Activated T-helper 1 cell treated with anti-CD3 and anti-CD28 coated beads, Interleukin-12 subunit alpha, Interleukin-12 subunit beta, Interleukin-2, Interleukin-4 antibody, amounts not matched to agents 30 ng/mL and 10 ng/mL and 1 ng/mL, durations not matched to agents 14 hours and 24 hours and 36 hours (primary cell): ENCODE results near the gene GPR180. TPM values are rescaled to one million over a fixed set of nuclear protein-coding genes. Genes with fewer than 3 reads are reported as not detected.

ENCODE experiments used
- DNase-seq: peaks from one replicate; pipeline ENCODE4 v3.0.0; 2021; ENCODE audit warnings: low spot score
- H3K27ac Mint-ChIP-seq: one replicate; pipeline ENCODE4 v1.8.0; 2021; ENCODE audit warnings: mild to moderate bottlenecking, mixed read lengths
- H3K27me3 Mint-ChIP-seq: one replicate; pipeline ENCODE4 v1.8.0; 2022; ENCODE audit warnings: mild to moderate bottlenecking, moderate library complexity, mixed read lengths; ENCODE audit not compliant: insufficient read depth
- H3K36me3 Mint-ChIP-seq: one replicate; pipeline ENCODE4 v1.8.0; 2021; ENCODE audit warnings: low read depth, mixed read lengths
- H3K4me1 Mint-ChIP-seq: one replicate; pipeline ENCODE4 v1.8.0; 2021; ENCODE audit warnings: low read depth, mixed read lengths
- H3K4me3 Mint-ChIP-seq: one replicate; pipeline ENCODE4 v1.8.0; 2021; ENCODE audit warnings: mild to moderate bottlenecking, moderate library complexity, mixed read lengths
- H3K9me3 Mint-ChIP-seq: one replicate; pipeline ENCODE4 v1.8.0; 2021; ENCODE audit warnings: mixed read lengths
- intact Hi-C: fragments of 100-400 bp; cut with micrococcal nuclease; formaldehyde crosslinking; loops from one replicate; pipeline ENCODE4 v1.15.1; 2024
- total RNA-seq: library from RNA; stranded (reverse); gene quantifications from 2 replicates; pipeline ENCODE4 v1.2.3, GENCODE V29; 2022

GPR180 gene
- total RNA-seq, 1 donor from 2014 or later = 9.6 TPM

DNA sequence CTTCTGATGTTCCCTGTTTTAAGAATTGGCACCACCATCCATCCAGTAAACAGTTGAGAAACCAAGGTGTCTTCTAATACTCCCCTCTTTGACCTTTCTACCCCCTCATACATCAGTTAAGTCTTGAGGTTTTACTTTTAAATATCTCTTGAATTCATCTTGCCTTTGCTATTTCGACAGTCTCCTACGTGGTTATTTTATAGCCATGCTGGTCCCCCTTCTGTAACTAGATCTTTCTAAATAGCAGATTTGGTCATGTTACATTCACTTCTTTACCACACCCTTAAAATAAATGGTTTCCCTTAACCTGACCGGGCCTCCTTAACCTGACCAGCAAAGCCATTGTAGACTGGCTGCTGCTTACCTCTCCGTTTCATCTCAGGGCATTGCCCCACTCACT lies 5.4 kb downstream of the GPR180 start:
- Mint-ChIP-seq H3K36me3 (peaks cover 32% of the 10 kb centered on the region), H3K27me3 (no peaks in the 10 kb centered on the region), H3K27ac (no peak overlapping the region), H3K4me3 (no peak overlapping the region), H3K9me3 (no peaks in the 10 kb centered on the region), H3K4me1 (peaks cover 29% of the 10 kb centered on the region)
- DNase-seq = no peak
- intact Hi-C loops = no loop called here

DNA sequence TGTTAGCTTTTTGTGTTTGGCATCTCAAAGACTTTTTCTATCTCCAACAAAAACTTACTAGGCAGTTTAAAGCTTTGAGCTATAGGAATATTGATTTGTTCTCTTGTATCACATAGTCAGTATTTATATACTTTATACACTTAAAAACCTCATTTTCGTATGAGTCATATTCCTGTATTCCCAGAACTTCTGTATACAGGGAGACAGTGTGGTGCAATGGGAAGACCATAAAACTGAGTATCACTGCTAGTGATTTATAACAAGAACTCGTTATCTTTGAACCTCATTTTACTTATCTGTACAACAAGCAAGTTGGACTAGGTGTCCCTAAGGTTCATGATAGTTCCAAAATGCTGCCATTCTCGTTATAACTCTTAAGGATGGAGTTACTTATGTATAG lies 6.3 kb downstream of the GPR180 start:
- Mint-ChIP-seq H3K4me3 (no peak overlapping the region), H3K27ac (no peak overlapping the region), H3K9me3 (no peaks in the 10 kb centered on the region), H3K4me1 (peaks cover 24% of the 10 kb centered on the region), H3K36me3 (peaks cover 33% of the 10 kb centered on the region), H3K27me3 (no peaks in the 10 kb centered on the region)
- no peak for DNase-seq
- intact Hi-C loops = no loop called here

DNA sequence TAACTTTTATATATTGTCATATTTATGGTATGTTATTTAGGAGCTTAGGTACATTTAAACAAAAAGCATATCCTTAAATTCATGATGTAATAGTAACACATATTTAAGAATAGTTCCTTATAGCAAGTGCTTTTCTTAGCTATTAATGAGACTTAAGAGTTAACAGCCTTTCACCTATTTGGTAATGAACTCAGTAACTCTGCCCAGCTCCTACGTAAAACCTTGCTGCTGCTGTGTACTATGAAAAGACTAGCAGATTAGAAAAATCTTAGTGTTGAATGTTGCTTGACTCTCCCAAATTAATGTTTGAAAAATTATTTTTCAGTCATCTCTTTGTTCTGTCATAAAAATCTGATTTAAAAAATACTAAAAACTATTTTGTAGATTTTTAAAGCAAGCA lies 6.9 kb downstream of the GPR180 start:
- DNase-seq = no peak
- Mint-ChIP-seq H3K27me3 (no peaks in the 10 kb centered on the region), H3K9me3 (no peaks in the 10 kb centered on the region), H3K4me1 (peaks cover 20% of the 10 kb centered on the region), H3K36me3 (peaks cover 36% of the 10 kb centered on the region), H3K27ac (no peak overlapping the region), H3K4me3 (no peak overlapping the region)
- intact Hi-C loops = no loop called here

DNA sequence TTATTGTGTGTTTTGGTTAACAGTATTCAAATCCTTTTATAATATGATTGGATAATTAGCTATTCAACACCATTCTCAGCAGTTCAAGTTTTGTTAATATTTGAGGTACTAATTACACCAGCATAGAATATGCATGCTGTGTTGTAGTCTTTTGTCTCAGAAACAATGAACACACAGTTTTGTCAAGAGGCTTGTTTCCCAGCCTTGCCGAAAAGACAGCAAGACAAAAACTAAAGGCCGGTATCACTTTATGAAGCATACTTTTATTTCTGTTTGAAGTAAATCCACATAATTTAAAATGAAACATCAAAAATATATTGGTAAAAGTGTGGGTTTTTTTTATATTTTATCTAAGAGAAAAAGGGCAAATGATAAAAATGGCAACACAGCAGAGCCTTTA lies 7.5 kb downstream of the GPR180 start:
- DNase-seq = no peak
- Mint-ChIP-seq H3K4me3 (no peak overlapping the region), H3K4me1 (peaks cover 23% of the 10 kb centered on the region), H3K27ac (no peak overlapping the region), H3K9me3 (no peaks in the 10 kb centered on the region), H3K36me3 (peaks cover 37% of the 10 kb centered on the region), H3K27me3 (no peaks in the 10 kb centered on the region)
- intact Hi-C loops = no loop called here

DNA sequence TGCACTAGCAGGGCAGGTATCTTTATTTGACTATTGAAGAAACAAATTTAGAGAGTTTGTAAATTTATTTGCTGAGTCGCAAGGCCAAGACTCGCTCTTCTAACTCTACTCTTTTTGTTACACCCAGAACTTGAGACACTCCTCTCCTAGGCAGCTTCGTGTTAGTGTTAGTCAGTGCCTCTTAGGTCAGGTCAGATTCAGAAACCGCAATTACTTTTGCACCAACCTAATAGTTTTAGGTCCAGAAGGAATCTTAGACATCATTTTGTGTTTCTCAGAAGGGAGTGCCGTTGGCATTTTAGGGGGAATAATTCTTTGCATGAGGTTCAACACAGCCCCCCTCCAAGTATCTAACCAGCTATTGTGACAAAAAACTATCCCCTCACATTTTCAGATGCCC lies 8.8 kb downstream of the GPR180 start:
- H3K9me3 Mint-ChIP-seq = no peaks in the 10 kb centered on the region
- H3K27ac Mint-ChIP-seq = no peak overlapping the region
- intact Hi-C loops = no loop called here
- H3K4me1 Mint-ChIP-seq = peaks cover 30% of the 10 kb centered on the region
- H3K36me3 Mint-ChIP-seq = peaks cover 42% of the 10 kb centered on the region
- no peak overlapping the region for H3K4me3 Mint-ChIP-seq
- no peaks in the 10 kb centered on the region for H3K27me3 Mint-ChIP-seq
- DNase-seq = no peak

DNA sequence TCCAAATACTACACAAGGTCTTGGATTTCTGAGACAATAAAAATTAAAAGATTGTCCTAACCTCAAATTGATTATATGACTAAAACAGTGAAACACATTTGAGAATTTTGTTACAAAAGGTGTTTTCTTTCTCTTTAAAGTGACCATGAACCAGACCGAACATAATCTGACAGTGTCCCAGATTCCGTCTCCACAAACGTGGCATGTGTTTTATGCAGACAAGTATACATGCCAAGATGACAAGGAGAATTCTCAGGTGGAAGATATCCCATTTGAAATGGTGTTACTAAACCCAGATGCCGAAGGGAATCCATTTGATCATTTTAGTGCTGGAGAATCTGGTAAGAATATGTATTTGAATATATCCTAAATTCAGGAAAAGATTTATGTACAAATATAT lies 10.4 kb downstream of the GPR180 start:
- Mint-ChIP-seq H3K4me1 (peaks cover 31% of the 10 kb centered on the region), H3K36me3 (peaks cover 36% of the 10 kb centered on the region), H3K27ac (no peak overlapping the region), H3K27me3 (no peaks in the 10 kb centered on the region), H3K4me3 (no peak overlapping the region), H3K9me3 (no peaks in the 10 kb centered on the region)
- DNase-seq = no peak
- intact Hi-C loops = no loop called here

DNA sequence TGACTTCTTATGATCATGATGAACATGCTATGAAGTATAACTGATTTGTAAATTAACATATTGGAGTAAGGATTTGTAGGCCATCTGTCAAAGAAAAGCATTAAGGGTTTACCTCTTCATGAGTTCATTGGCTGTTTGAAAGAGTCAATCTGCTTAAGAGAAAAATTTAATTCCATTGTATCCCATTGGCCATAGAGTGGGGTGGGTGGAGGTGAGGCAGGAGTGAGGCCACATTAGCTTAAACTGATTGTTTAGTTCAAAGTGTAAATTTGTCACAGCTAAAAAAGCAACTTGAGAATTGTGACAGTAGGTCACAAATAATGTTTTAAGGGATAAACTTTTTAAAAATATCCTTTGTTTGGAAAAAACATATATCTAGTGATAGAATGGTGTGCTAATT lies 11.4 kb downstream of the GPR180 start:
- Mint-ChIP-seq H3K4me1 (peaks cover 27% of the 10 kb centered on the region), H3K9me3 (no peaks in the 10 kb centered on the region), H3K27ac (no peak overlapping the region), H3K27me3 (no peaks in the 10 kb centered on the region), H3K36me3 (peaks cover 28% of the 10 kb centered on the region), H3K4me3 (no peak overlapping the region)
- DNase-seq = no peak
- intact Hi-C loops = no loop called here

DNA sequence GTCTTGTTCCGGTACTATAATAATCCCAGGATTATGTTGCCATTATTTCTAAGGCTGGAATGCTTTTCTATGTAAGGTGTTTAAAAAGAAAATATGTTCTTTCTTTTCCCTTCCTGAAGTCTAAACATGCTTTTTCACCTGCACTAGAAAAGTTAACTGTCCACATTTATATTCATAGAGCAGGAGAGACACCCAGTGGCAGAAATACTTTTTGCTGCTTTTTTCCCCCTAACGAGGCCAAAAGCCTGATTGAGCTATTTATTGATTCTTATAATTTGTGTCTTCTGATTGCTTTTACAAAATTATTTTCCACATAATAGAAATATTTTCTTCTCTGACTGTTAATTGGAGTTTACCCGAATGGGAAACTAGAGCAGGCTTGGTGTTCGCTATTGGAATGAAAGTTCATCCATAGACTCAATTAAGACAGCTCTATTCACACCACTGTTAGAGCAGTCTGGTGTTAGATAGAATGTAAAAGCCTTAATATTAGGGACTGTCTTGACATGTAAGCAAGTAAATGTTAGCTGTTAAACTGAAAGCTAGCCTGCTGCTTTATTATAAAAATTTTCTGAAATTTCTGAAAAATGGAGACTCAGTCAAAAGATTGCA lies 15.8 kb downstream of the GPR180 start:
- DNase-seq = no peak
- H3K4me3 Mint-ChIP-seq = no peak overlapping the region
- intact Hi-C loops = loop anchor here (1.0 to 2.0 kb wide), 3 partner anchors 15 to 255 kb away; no protein-coding TSS in a partner anchor
- H3K27me3 Mint-ChIP-seq = no peaks in the 10 kb centered on the region
- peaks cover 18% of the 10 kb centered on the region for H3K36me3 Mint-ChIP-seq
- H3K27ac Mint-ChIP-seq = no peak overlapping the region
- no peaks in the 10 kb centered on the region for H3K9me3 Mint-ChIP-seq
- peaks cover 30% of the 10 kb centered on the region for H3K4me1 Mint-ChIP-seq

DNA sequence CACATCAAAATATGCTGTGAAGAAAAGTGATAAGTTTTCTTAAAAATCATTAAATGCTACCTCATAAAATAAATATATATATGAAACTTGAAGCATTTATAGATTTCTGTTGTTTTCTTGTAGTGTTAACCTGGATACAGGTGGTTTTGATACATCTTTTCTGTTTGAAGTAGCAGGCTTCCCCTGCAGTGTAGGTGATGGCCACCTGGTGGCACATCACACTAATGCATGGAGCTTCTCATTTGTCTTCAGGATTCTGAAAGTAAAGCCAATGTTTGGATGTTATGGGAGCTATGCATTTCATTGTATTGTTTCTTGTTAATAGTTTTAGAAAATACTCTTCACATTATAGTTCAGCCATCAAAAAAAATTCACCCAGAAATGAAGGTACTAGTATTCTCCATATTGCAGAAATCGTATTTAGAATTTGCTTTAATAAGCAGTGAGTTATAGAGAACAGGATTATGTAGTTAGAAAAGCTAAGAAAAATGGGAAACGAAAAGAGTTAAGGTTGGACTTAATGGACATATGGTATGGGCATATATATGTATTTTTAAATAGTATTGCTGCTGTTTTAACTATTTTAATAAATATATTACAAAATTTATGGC lies 18.7 kb downstream of the GPR180 start:
- Mint-ChIP-seq H3K4me3 (no peak overlapping the region), H3K27ac (no peak overlapping the region), H3K36me3 (peaks cover 20% of the 10 kb centered on the region), H3K4me1 (peaks cover 21% of the 10 kb centered on the region), H3K27me3 (no peaks in the 10 kb centered on the region), H3K9me3 (no peaks in the 10 kb centered on the region)
- DNase-seq = no peak
- intact Hi-C loops = loop anchor here (2.0 kb wide), 4 partner anchors 36 to 858 kb away; no protein-coding TSS in a partner anchor

DNA sequence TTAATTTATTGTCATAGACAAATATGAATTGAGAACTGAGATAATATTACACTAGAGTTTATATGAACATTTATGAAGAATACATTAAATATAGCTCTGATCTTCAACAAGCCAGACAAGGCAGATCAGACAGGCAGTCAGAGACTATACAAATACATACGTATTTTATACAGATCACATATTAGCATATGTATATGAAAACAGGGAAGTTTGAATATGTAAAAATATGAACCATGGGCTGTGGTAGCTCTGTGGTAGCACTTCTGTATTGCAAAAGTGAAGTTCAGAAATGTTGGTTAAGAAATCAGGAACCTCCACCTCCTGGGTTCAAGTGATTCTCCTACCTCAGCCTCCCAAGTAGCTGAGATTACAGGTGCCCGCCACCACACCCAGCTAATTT lies 20.7 kb downstream of the GPR180 start:
- intact Hi-C loops = no loop called here

DNA sequence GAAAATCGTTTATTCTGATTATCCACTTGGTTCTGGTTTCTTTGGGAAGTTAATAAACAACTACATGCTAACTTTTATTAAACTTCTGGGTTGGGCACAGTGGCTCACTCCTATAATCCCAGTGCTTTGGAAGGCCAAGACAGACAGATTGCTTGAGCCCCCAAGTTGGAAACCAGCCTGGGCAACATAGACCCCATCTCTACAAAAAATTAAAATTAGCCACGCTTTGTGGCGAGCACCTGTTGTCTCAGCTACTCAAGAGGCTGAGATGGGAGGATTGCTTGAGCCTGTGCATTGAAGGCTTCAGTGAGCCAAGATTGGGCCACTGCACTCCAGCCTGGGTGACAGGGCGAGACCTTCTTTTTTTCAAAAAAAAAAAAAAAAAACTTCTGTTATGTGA lies 21.7 kb downstream of the GPR180 start:
- Mint-ChIP-seq H3K4me3 (no peak overlapping the region), H3K36me3 (peaks cover 26% of the 10 kb centered on the region), H3K4me1 (peaks cover 4% of the 10 kb centered on the region), H3K9me3 (no peaks in the 10 kb centered on the region), H3K27ac (no peak overlapping the region), H3K27me3 (no peaks in the 10 kb centered on the region)
- intact Hi-C loops = no loop called here
- no peak for DNase-seq

More for the DNA sequence above, 20.7 kb downstream of the GPR180 start:
- H3K36me3 Mint-ChIP-seq = peaks cover 21% of the 10 kb centered on the region
- no peak for DNase-seq
- no peaks in the 10 kb centered on the region for H3K27me3 Mint-ChIP-seq
- H3K27ac Mint-ChIP-seq = no peak overlapping the region
- H3K9me3 Mint-ChIP-seq = no peaks in the 10 kb centered on the region
- H3K4me1 Mint-ChIP-seq = peaks cover 7% of the 10 kb centered on the region
- H3K4me3 Mint-ChIP-seq = no peak overlapping the region

DNA sequence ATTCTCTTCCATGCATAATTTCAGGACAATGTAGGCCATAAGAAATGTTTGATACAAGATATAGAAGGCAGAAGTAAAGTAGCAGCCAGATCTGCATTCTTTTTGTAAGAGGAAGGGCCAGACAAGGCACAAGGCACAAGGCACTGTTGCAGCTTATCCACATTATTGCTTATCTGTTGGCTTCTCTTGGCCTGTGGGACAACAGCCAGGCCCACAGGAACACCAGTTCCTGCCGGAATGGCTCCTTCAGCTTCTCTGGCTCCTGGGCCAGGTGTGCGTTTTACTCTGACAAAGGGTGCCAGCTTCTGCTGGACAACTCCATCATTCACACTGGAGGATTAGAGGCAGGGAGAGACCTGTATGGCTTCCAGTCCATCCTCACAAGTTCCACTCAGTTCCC lies 29.2 kb downstream of the GPR180 start:
- Mint-ChIP-seq H3K36me3 (peaks cover 20% of the 10 kb centered on the region), H3K9me3 (no peaks in the 10 kb centered on the region), H3K4me3 (no peak overlapping the region), H3K27me3 (no peaks in the 10 kb centered on the region), H3K4me1 (no peaks in the 10 kb centered on the region), H3K27ac (no peak overlapping the region)
- intact Hi-C loops = no loop called here
- no peak for DNase-seq

DNA sequence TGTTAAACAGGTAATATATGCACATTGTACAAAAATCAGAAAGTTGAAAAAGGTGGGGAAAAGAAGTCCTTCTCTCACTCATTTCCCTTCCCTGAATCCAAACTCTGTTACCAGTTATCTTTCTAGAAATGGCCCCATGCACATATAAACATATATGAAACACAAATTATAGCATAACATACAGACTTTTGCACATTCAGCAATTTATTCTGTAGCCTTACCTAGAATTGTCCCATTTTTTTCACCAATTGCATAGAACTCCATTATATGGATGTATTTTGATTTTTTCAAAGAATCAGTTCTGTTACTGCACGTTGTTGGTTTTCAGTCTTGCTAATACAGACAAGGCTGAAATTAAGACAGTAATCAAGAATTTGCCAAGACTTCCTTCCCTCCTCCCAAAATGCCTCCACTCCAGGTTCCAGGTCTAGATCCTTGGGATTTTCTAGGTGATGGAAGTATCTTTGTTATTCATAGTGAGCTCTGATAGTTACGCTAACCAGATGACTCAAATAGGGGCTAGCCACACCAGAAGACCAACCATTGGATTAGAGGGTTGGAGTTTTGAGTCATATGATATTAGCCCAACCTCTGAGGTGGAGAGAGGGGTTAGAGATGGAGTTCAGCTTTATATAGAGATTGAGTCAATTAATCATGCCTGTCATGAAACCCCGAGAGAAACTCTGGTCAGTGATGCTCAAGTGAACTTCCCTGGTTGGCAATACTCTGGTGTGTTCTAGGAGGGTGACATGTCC lies 30.7 kb downstream of the GPR180 start:
- intact Hi-C loops = no loop called here
- no peak overlapping the region for H3K27ac Mint-ChIP-seq
- peaks cover 20% of the 10 kb centered on the region for H3K36me3 Mint-ChIP-seq
- no peaks in the 10 kb centered on the region for H3K4me1 Mint-ChIP-seq
- H3K27me3 Mint-ChIP-seq = no peaks in the 10 kb centered on the region
- H3K4me3 Mint-ChIP-seq = no peak overlapping the region
- H3K9me3 Mint-ChIP-seq = no peaks in the 10 kb centered on the region
- no peak for DNase-seq
